ENCODE data around the gene ZBTB1. TPM values are rescaled to one million over a fixed set of nuclear protein-coding genes. Genes with fewer than 3 reads are reported as not detected.

Gene ZBTB1
- total RNA-seq, 1 experiment from 2014 or later, result 24.7 TPM

GRCh38 chr14:64549791-64550620 lies 45.4 kb downstream of the ZBTB1 start, which contains the start of gene PPP1R36 (continued):
- TF ChIP-seq HMGXB4 (CRISPR knock-in tag; IDR thresholded peaks at IDR 0.05) (peak; percentile 67; the same call in 1 of the 2 replicates), SMAD3 (CRISPR knock-in tag; IDR thresholded peaks at IDR 0.05; ENCODE audit: borderline replicate concordance) (no peak), E2F5 (CRISPR knock-in tag; IDR thresholded peaks at IDR 0.05) (peak; percentile 54; the same call in 1 of the 2 replicates), E2F1 (CRISPR knock-in tag; IDR thresholded peaks at IDR 0.05) (0 out of 2 replicates have a peak, but pooled peaks have one; percentile 58), TEAD1 (CRISPR knock-in tag; IDR thresholded peaks at IDR 0.05) (no peak), CREM (CRISPR knock-in tag; IDR thresholded peaks at IDR 0.05) (peak; percentile 44; the same call in 1 of the 2 replicates), ZNF396 (CRISPR knock-in tag; IDR thresholded peaks at IDR 0.05; ENCODE audit: borderline replicate concordance) (no peak), CREB1 (CRISPR knock-in tag; IDR thresholded peaks at IDR 0.05) (no peak), TP53 (CRISPR knock-in tag; IDR thresholded peaks at IDR 0.05) (peak; percentile 81; the same call in 1 of the 2 replicates), FOXP1 (CRISPR knock-in tag; IDR thresholded peaks at IDR 0.05; ENCODE audit: borderline replicate concordance) (peak; percentile 55; the same call in 1 of the 2 replicates), ZNF423 (CRISPR knock-in tag; IDR thresholded peaks at IDR 0.05) (0 out of 2 replicates have a peak, but pooled peaks have one; percentile 44), OVOL2 (CRISPR knock-in tag; IDR thresholded peaks at IDR 0.05; ENCODE audit: borderline replicate concordance) (no peak), ZNF532 (CRISPR knock-in tag; IDR thresholded peaks at IDR 0.05; ENCODE audit: borderline replicate concordance) (no peak), CDX4 (CRISPR knock-in tag; IDR thresholded peaks at IDR 0.05; ENCODE audit: borderline replicate concordance) (no peak), MAX (CRISPR knock-in tag; IDR thresholded peaks at IDR 0.05) (peak; percentile 88), PRDM15 (CRISPR knock-in tag; IDR thresholded peaks at IDR 0.05) (0 out of 2 replicates have a peak, but pooled peaks have one; percentile 12), JUN (CRISPR knock-in tag; IDR thresholded peaks at IDR 0.05) (no peak), ZBTB21 (CRISPR knock-in tag; IDR thresholded peaks at IDR 0.05; ENCODE audit: borderline replicate concordance) (peak; percentile 67; the same call in 1 of the 2 replicates), NR2C2 (CRISPR knock-in tag; IDR thresholded peaks at IDR 0.05) (no peak), GTF2I (CRISPR knock-in tag; conservative IDR thresholded peaks at IDR 0.05) (no peak)
